H1 (cell line): Measurements from ENCODE around the gene GNB3. TPM values are rescaled to one million over a fixed set of nuclear protein-coding genes. Genes with fewer than 3 reads are reported as not detected.

Source experiments
- ASH2L ChIP-seq: fragments of 200-600, 300-600 bp; sonication (generic); IDR thresholded peaks from one replicate; pipeline ENCODE4 v1.7.1; 2017; ENCODE audit warnings: low read length
- CBX8 ChIP-seq: fragments of 300-800, 300-1000 bp; sonication (generic); IDR thresholded peaks from 2 replicates; pipeline ENCODE4 v1.7.1; 2016; ENCODE audit warnings: low read depth, low read length, borderline replicate concordance
- CEBPB ChIP-seq: IDR thresholded peaks from 2 replicates; pipeline ENCODE4 v1.6.1; 2012; ENCODE audit warnings: low read depth, low read length
- CTBP2 ChIP-seq: IDR thresholded peaks from 2 replicates; pipeline ENCODE4 v1.7.0; 2011; ENCODE audit warnings: borderline replicate concordance, mild to moderate bottlenecking, moderate library complexity, mixed read lengths, low read length; ENCODE audit not compliant: insufficient read depth, insufficient read length
- E2F6 ChIP-seq: IDR thresholded peaks from 2 replicates; pipeline ENCODE4 v1.6.1; 2012; ENCODE audit warnings: inconsistent platforms
- EZH2 ChIP-seq: fragments of 200-600 bp; sonication (generic); IDR thresholded peaks from 2 replicates; pipeline ENCODE4 v1.7.1; 2012; ENCODE audit warnings: low read depth, mild to moderate bottlenecking, moderate library complexity, low read length, inconsistent platforms; ENCODE audit not compliant: severe bottlenecking
- GABPA ChIP-seq: IDR thresholded peaks from 2 replicates; pipeline ENCODE4 v1.6.1; 2011; ENCODE audit warnings: mild to moderate bottlenecking, low read length, moderate library complexity, borderline replicate concordance; ENCODE audit not compliant: insufficient read depth
- JUND ChIP-seq: IDR thresholded peaks from 2 replicates; pipeline ENCODE4 v1.6.1; 2011; ENCODE audit warnings: mild to moderate bottlenecking, improper control_type of control experiment, low read length
- KDM1A ChIP-seq: fragments of 200-600, 300-600 bp; sonication (generic); IDR thresholded peaks from 2 replicates; pipeline ENCODE4 v1.7.1; 2016; ENCODE audit warnings: mild to moderate bottlenecking, low read length, borderline replicate concordance
- KDM4A ChIP-seq: IDR thresholded peaks from one replicate; pipeline ENCODE4 v1.7.1; 2012; ENCODE audit warnings: low read depth, mild to moderate bottlenecking, moderate library complexity, low read length, inconsistent platforms; ENCODE audit not compliant: severe bottlenecking
- NRF1 ChIP-seq: IDR thresholded peaks from 2 replicates; pipeline ENCODE4 v1.6.1; 2011; ENCODE audit warnings: mild to moderate bottlenecking, low read depth, low read length, improper control_type of control experiment
- POLR2A ChIP-seq, 2 experiments: IDR thresholded peaks; 1 replicate in 1 of 2; 2 replicates in 1 of 2; pipeline ENCODE4 v1.6.1; 2011; ENCODE audit warnings: low read depth in 2 of 2, low read length in 2 of 2, mild to moderate bottlenecking in 2 of 2; ENCODE audit errors: control extremely low read depth in 1 of 2
- POLR2AphosphoS5 ChIP-seq: IDR thresholded peaks from 2 replicates; pipeline ENCODE4 v1.6.1; 2011; ENCODE audit warnings: low read depth, low read length
- RBBP5 ChIP-seq: IDR thresholded peaks from 2 replicates; pipeline ENCODE4 v1.7.1; 2012; ENCODE audit warnings: low read depth, mild to moderate bottlenecking, inconsistent platforms, low read length, moderate library complexity, borderline replicate concordance
- SIX5 ChIP-seq: IDR thresholded peaks from 2 replicates; pipeline ENCODE4 v1.6.1; 2011; ENCODE audit warnings: mild to moderate bottlenecking, low read depth, low read length
- SP4 ChIP-seq: IDR thresholded peaks from 2 replicates; pipeline ENCODE4 v1.6.1; 2012; ENCODE audit warnings: low read length, inconsistent platforms
- SRF ChIP-seq: IDR thresholded peaks from 2 replicates; pipeline ENCODE4 v1.6.1; 2011; ENCODE audit warnings: mild to moderate bottlenecking, low read depth, low read length, moderate library complexity
- TAF1 ChIP-seq: IDR thresholded peaks from 2 replicates; pipeline ENCODE4 v1.6.1; 2011; ENCODE audit warnings: mild to moderate bottlenecking, low read depth, low read length
- TAF7 ChIP-seq: optimal IDR thresholded peaks from 2 replicates; pipeline ENCODE3; 2011; ENCODE audit warnings: low read depth, mild to moderate bottlenecking, inconsistent platforms, low read length, moderate library complexity, borderline replicate concordance
- TBP ChIP-seq: IDR thresholded peaks from 2 replicates; pipeline ENCODE4 v1.6.1; 2011; ENCODE audit warnings: low read depth, low read length, improper control_type of control experiment
- TEAD4 ChIP-seq: IDR thresholded peaks from 2 replicates; pipeline ENCODE4 v1.6.1; 2012; ENCODE audit warnings: low read depth, low read length, inconsistent platforms, mixed read lengths
- YY1 ChIP-seq: IDR thresholded peaks from 2 replicates; pipeline ENCODE4 v1.6.1; 2011; ENCODE audit warnings: low read depth, mild to moderate bottlenecking, low read length
- ZNF274 ChIP-seq: IDR thresholded peaks from 2 replicates; pipeline ENCODE4 v1.7.0; 2012; ENCODE audit warnings: low read length, borderline replicate concordance; ENCODE audit errors: extremely low read depth
- polyA plus RNA-seq, 7 experiments: library from polyadenylated mRNA; depleted of rRNA in 3 of 7; stranded (reverse) in 5 of 7; unstranded in 2 of 7; fragments of >200 nt in 5 of 7; fragments of 200-250 nt in 2 of 7; gene quantifications; 1 replicate in 5 of 7; 2 replicates in 1 of 7; 4 replicates in 1 of 7; pipeline versions ENCODE4 v1.2.1 to v1.2.3, GENCODE V29; 2011 to 2013; ENCODE audit warnings: missing spikeins in 2 of 7, mixed read lengths in 2 of 7
- total RNA-seq: library from RNA; stranded (reverse); fragmentation: NEBNext Ultra II Directional; extraction: Animal tissue kit (Norgen Biotek cat#: 25700); gene quantifications from 2 replicates; pipeline ENCODE4 v1.2.1, GENCODE V29; 2021
- TF ChIP-seq, protein P1 (sequence below): IDR thresholded peaks from 2 replicates; pipeline ENCODE4 v1.6.1; 2012; ENCODE audit warnings: inconsistent platforms

Gene GNB3
- total and polyA plus RNA-seq, 2 of the 8 experiments (the other 6 are each of a cell fraction or from before 2014, with no cell fraction given): 9.9 TPM

GRCh38 chr12:6827982-6828780 lies 12.5 kb upstream of the GNB3 start, which contains the start of gene P3H3 (continued):
- TF ChIP-seq SRF: no peak
- TF ChIP-seq POLR2A (IDR thresholded peaks at IDR 0.05; ENCODE audit: control extremely low read depth in 1 of 2, low read depth in 2 of 2, low read length in 2 of 2): peak in 1 of 2 experiments; percentile 30; a peak in 1 of 3 replicates
- TF ChIP-seq ASH2L: peak; percentile 16
- no peak for TF ChIP-seq ZNF274
- no peak for TF ChIP-seq TBP
- TF ChIP-seq SIX5: no peak
- no peak for TF ChIP-seq GABPA
- TF ChIP-seq CBX8: no peak
- TF ChIP-seq EZH2: no peak
- no peak for TF ChIP-seq KDM1A
- TF ChIP-seq JUND: no peak
- TF ChIP-seq TAF7: peak; percentile 27
- no peak for TF ChIP-seq SP4
- TF ChIP-seq POLR2AphosphoS5: no peak; the same call in 1 of the 2 replicates
- TF ChIP-seq, protein P1, sequence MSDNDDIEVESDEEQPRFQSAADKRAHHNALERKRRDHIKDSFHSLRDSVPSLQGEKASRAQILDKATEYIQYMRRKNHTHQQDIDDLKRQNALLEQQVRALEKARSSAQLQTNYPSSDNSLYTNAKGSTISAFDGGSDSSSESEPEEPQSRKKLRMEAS: peak; percentile 18; the same call in 1 of the 2 replicates
- TF ChIP-seq E2F6: peak; percentile 68
- no peak for TF ChIP-seq TEAD4
- TF ChIP-seq TAF1: no peak
- peak; percentile 11 for TF ChIP-seq KDM4A
- peak; percentile 21; the same call in 1 of the 2 replicates for TF ChIP-seq RBBP5
- no peak for TF ChIP-seq YY1
- TF ChIP-seq NRF1: no peak
- TF ChIP-seq CTBP2: peak; percentile 29
- no peak for TF ChIP-seq CEBPB
- TF ChIP-seq, all 59 proteins: peak for 9
